IMR-90 (cell line): ENCODE results near the gene ARMH2. TPM values are rescaled to one million over a fixed set of nuclear protein-coding genes. Genes with fewer than 3 reads are reported as not detected.

Experiments
- ATAC-seq: fragments of 200-7000 bp; cut with Tn5 transposase; 2 replicates; pipeline ENCODE4 v1.9.1; 2020; ENCODE audit warnings: low read depth, mild to moderate bottlenecking, moderate library complexity
- BruUV-seq: library from RNA; stranded (reverse); fragments of 400-500 nt; replicated peaks from 2 replicates; lab custom pipeline; 2021; lab: Mats Ljungman, UMichigan
- CTCF ChIA-PET: fragments of 300-600 bp; formaldehyde crosslinking; extraction: SDS; loops from one replicate; lab custom pipeline; 2021; ENCODE audit warnings: antibody characterized with exemption; lab: Yijun Ruan, JAX
- POLR2A ChIA-PET: fragments of 300-600 bp; sonication (Branson Sonifier 250); formaldehyde crosslinking; loops from one replicate; lab custom pipeline; 2022; ENCODE audit warnings: antibody characterized with exemption; ENCODE audit not compliant: unreplicated experiment; lab: Charles Lee
- DNase-seq: peaks from one replicate; pipeline ENCODE4 v3.0.0; 2013
- H2AFZ ChIP-seq: replicated peaks from 2 replicates; pipeline ENCODE3; 2013; ENCODE audit warnings: low read length, mild to moderate bottlenecking; ENCODE audit not compliant: poor library complexity
- H2AK5ac ChIP-seq: 2 replicates; pipeline ENCODE4 v1.6.1; 2013; ENCODE audit warnings: low read depth, low read length, inconsistent platforms
- H2AK9ac ChIP-seq: replicated peaks from 2 replicates; pipeline ENCODE3; 2013; ENCODE audit warnings: mild to moderate bottlenecking, low read depth, low read length, moderate library complexity; ENCODE audit not compliant: poor library complexity
- H2BK120ac ChIP-seq: 2 replicates; pipeline ENCODE4 v1.6.1; 2013; ENCODE audit warnings: low read depth, low read length, inconsistent platforms
- H2BK15ac ChIP-seq: 3 replicates; pipeline ENCODE4 v1.6.1; 2013; ENCODE audit warnings: low read depth, low read length, inconsistent platforms
- H2BK20ac ChIP-seq: 2 replicates; pipeline ENCODE4 v1.6.1; 2013; ENCODE audit warnings: low read depth, mild to moderate bottlenecking, inconsistent platforms, low read length, moderate library complexity
- H2BK5ac ChIP-seq: 2 replicates; pipeline ENCODE4 v1.6.1; 2013; ENCODE audit warnings: mild to moderate bottlenecking, low read depth, low read length, inconsistent platforms; ENCODE audit not compliant: poor library complexity, severe bottlenecking
- H3K14ac ChIP-seq: replicated peaks from 2 replicates; pipeline ENCODE4 v1.6.1; 2013; ENCODE audit warnings: low read depth, low read length, inconsistent platforms
- H3K18ac ChIP-seq: 2 replicates; pipeline ENCODE4 v1.6.1; 2013; ENCODE audit warnings: low read depth, low read length, control low read depth
- H3K23ac ChIP-seq: 2 replicates; pipeline ENCODE4 v1.6.1; 2013; ENCODE audit warnings: low read depth, low read length, inconsistent platforms
- H3K27ac ChIP-seq: 2 replicates; pipeline ENCODE4 v1.5.1; 2013; ENCODE audit warnings: mild to moderate bottlenecking, control low read depth, low read length; ENCODE audit not compliant: insufficient read depth
- H3K27me3 ChIP-seq: 2 replicates; pipeline ENCODE4 v1.6.1; 2013; ENCODE audit warnings: low read length; ENCODE audit not compliant: control insufficient read depth, insufficient read depth
- H3K36me3 ChIP-seq: 2 replicates; pipeline ENCODE4 v1.6.1; 2013; ENCODE audit warnings: low read length, mixed read lengths; ENCODE audit not compliant: control insufficient read depth, insufficient read depth
- H3K4ac ChIP-seq: 2 replicates; pipeline ENCODE4 v1.6.1; 2013; ENCODE audit warnings: low read depth, low read length, inconsistent platforms
- H3K4me1 ChIP-seq: 2 replicates; pipeline ENCODE4 v1.6.1; 2013; ENCODE audit warnings: low read length, mixed read lengths; ENCODE audit not compliant: control insufficient read depth, insufficient read depth
- H3K4me2 ChIP-seq: 2 replicates; pipeline ENCODE4 v1.6.1; 2013; ENCODE audit warnings: low read depth, mild to moderate bottlenecking, control low read depth, low read length, moderate library complexity
- H3K4me3 ChIP-seq: 2 replicates; pipeline ENCODE4 v1.5.1; 2013; ENCODE audit warnings: low read depth, mild to moderate bottlenecking, control low read depth, low read length, moderate library complexity; ENCODE audit not compliant: insufficient read depth
- H3K56ac ChIP-seq: 2 replicates; pipeline ENCODE4 v1.6.1; 2013; ENCODE audit warnings: low read length, inconsistent platforms; ENCODE audit not compliant: insufficient read depth; ENCODE audit errors: extremely low read depth
- H3K79me1 ChIP-seq, 2 experiments: 2 replicates each; pipeline ENCODE4 v1.6.1; 2013; ENCODE audit warnings: low read length in 2 of 2, inconsistent platforms in 1 of 2, low read depth in 1 of 2
- H3K9ac ChIP-seq: 2 replicates; pipeline ENCODE4 v1.6.1; 2013; ENCODE audit warnings: low read depth, low read length, control low read depth
- H3K9me1 ChIP-seq: 2 replicates; pipeline ENCODE4 v1.6.1; 2013; ENCODE audit warnings: low read length, inconsistent platforms; ENCODE audit not compliant: insufficient read depth
- H3K9me3 ChIP-seq: 2 replicates; pipeline ENCODE4 v1.6.1; 2013; ENCODE audit warnings: low read length; ENCODE audit not compliant: control insufficient read depth, insufficient read depth
- H4K20me1 ChIP-seq: 2 replicates; pipeline ENCODE4 v1.6.1; 2013; ENCODE audit warnings: low read length, inconsistent platforms; ENCODE audit not compliant: insufficient read depth
- H4K5ac ChIP-seq: 2 replicates; pipeline ENCODE4 v1.6.1; 2013; ENCODE audit warnings: mild to moderate bottlenecking, low read depth, low read length, control low read depth
- H4K8ac ChIP-seq, 2 experiments: 2 replicates each; pipeline ENCODE4 v1.6.1; 2013; ENCODE audit warnings: low read depth in 2 of 2, low read length in 2 of 2, control low read depth in 1 of 2, inconsistent platforms in 1 of 2
- H4K91ac ChIP-seq: 2 replicates; pipeline ENCODE4 v1.6.1; 2013; ENCODE audit warnings: low read depth, low read length, inconsistent platforms; ENCODE audit not compliant: insufficient read depth
- BHLHE40 ChIP-seq: fragments of 150-350 bp; IDR thresholded peaks from 2 replicates; pipeline ENCODE4 v1.6.1; 2016; ENCODE audit warnings: mild to moderate bottlenecking, low read depth, low read length
- CEBPB ChIP-seq: IDR thresholded peaks from 2 replicates; pipeline ENCODE4 v1.6.1; 2012; ENCODE audit warnings: low read depth, low read length, improper control_type of control experiment
- MAZ ChIP-seq: IDR thresholded peaks from 2 replicates; pipeline ENCODE4 v1.6.1; 2012; ENCODE audit warnings: low read depth, mild to moderate bottlenecking, low read length, improper control_type of control experiment, moderate library complexity, borderline replicate concordance
- MXI1 ChIP-seq: IDR thresholded peaks from 2 replicates; pipeline ENCODE4 v1.6.1; 2012; ENCODE audit warnings: low read depth, mild to moderate bottlenecking, low read length, moderate library complexity, borderline replicate concordance
- NFE2L2 ChIP-seq: fragments of 150-350 bp; IDR thresholded peaks from 2 replicates; pipeline ENCODE4 v1.6.1; 2016; ENCODE audit warnings: low read depth, mild to moderate bottlenecking, low read length
- POLR2A ChIP-seq: IDR thresholded peaks from 2 replicates; pipeline ENCODE4 v1.6.1; 2012; ENCODE audit warnings: mild to moderate bottlenecking, low read depth, low read length
- RAD21 ChIP-seq: IDR thresholded peaks from 2 replicates; pipeline ENCODE4 v1.6.1; 2012; ENCODE audit warnings: low read length, improper control_type of control experiment
- RCOR1 ChIP-seq: IDR thresholded peaks from 2 replicates; pipeline ENCODE4 v1.6.1; 2012; ENCODE audit warnings: mild to moderate bottlenecking, low read length, improper control_type of control experiment; ENCODE audit not compliant: insufficient replicate concordance
- RFX5 ChIP-seq: IDR thresholded peaks from 2 replicates; pipeline ENCODE4 v1.8.0; 2012; ENCODE audit warnings: low read depth, mild to moderate bottlenecking, low read length, moderate library complexity
- SMC3 ChIP-seq: fragments of 150-350 bp; IDR thresholded peaks from 2 replicates; pipeline ENCODE4 v1.6.1; 2016; ENCODE audit warnings: low read depth, mild to moderate bottlenecking, antibody characterized with exemption, low read length, moderate library complexity
- WGBS, 2 experiments: methylation state at CpG; one replicate each; pipeline versions ENCODE4 v1.1.5 to v1.1.7; 2013; ENCODE audit warnings: missing lambda C conversion rate in 2 of 2; ENCODE audit not compliant: insufficient read length in 1 of 2; ENCODE audit errors: extremely low coverage in 2 of 2; 5-methylcytosine and 5-hydroxymethylcytosine counted together
- dilution Hi-C: fragments of 300-500 bp; cut with HindIII; formaldehyde crosslinking; loops from one replicate; pipeline ENCODE4 v1.14.3; 2018; ENCODE audit warnings: low sequenced_read_pairs; ENCODE audit not compliant: unreplicated experiment
- in situ Hi-C: fragments of 300-500 bp; cut with MboI; formaldehyde crosslinking; loops from 3 replicates; pipeline ENCODE4 v1.14.3; 2019; ENCODE audit warnings: low sequenced_read_pairs, inconsistent platforms, mixed read lengths
- intact Hi-C: fragments of 100-400 bp; cut with micrococcal nuclease; formaldehyde crosslinking; loops from 2 replicates; pipeline ENCODE4 v1.10.0; 2022
- polyA plus RNA-seq, 3 experiments: library from polyadenylated mRNA; depleted of rRNA; stranded (reverse); fragments of >200 nt; gene quantifications; 2 replicates each; pipeline ENCODE4 v1.2.3, GENCODE V29; 2012; ENCODE audit warnings: low replicate concordance in 1 of 3
- total RNA-seq: library from RNA; depleted of rRNA; stranded (reverse); fragments of >200 nt; gene quantifications from 2 replicates; pipeline ENCODE4 v1.2.3, GENCODE V29; 2012
- TF ChIP-seq, protein P1 (sequence below): fragments of 150-350 bp; IDR thresholded peaks from 2 replicates; pipeline ENCODE4 v1.6.1; 2016; ENCODE audit warnings: low read depth, mild to moderate bottlenecking, low read length, moderate library complexity, borderline replicate concordance
- TF ChIP-seq, protein P2 (sequence below): fragments of 150-350 bp; IDR thresholded peaks from 2 replicates; pipeline ENCODE4 v1.6.1; 2017; ENCODE audit warnings: mild to moderate bottlenecking, antibody characterized with exemption, low read length, low read depth
- TF ChIP-seq, protein P3 (sequence below): conservative IDR thresholded peaks from 2 replicates; pipeline ENCODE4 v1.5.1; 2012; ENCODE audit warnings: mild to moderate bottlenecking, low read depth, low read length, improper control_type of control experiment

The ARMH2 gene
- total and polyA plus RNA-seq, 2 of the 4 experiments (the other 2 are of a cell fraction): not detected

DNA sequence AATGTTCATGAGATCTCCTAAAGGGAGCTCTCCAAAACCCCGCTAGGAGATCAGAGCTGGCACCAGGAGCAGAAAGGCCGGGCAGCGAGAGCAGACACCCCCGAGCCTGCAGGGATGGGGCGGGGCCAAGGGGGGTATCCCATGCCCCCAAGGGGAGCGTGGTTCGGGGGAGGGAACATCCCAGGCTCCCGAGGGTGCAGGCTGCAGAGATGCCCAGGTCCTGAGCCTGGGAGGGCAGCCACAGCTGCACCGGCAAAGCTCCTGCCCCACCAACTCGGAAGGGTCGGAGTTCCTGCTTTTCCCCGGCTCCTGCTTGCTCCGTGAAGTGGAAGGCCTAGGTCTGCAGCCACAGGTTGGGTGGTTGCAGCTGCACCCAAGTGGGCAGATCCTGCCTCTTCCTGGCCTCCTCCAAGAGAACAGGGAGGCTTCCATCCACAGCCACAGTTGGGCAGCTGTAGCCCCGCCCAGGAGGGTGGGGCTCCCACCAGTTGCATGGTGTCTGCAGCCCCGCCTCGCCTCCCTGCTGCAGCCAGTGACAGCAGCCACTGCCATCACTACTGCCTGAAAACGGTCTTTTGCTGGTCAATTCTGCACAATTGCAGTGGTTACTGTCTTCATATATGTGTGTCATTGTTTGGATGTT is 37.4 kb downstream of the ARMH2 start (continued):
- no peak for TF ChIP-seq POLR2A

DNA sequence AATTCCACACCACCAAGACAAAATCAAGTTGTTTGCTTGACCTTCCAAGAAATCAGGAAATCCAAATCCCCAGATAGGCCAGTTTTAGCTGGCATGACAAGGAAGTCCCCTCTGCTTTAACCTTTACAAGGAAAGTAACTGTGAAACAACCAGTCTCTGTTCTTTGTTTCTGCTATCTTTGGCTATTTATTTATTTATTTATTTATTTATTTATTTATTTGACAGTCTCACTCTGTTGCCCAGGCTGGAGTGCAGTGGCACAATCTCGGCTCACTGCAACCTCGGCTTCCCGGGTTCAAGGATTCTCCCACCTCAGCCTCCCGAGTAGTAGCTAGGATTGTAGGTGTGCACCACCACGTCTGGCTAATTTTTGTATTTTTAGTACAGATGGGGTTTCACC is 38.5 kb downstream of the ARMH2 start:
- BruUV-seq: no TSS peak
- no peaks in the 10 kb centered on the region for H3K27me3 ChIP-seq
- no peaks in the 10 kb centered on the region for H3K79me1 ChIP-seq
- H4K20me1 ChIP-seq: no peaks in the 10 kb centered on the region
- no peak overlapping the region for H3K9ac ChIP-seq
- no peak overlapping the region for H3K56ac ChIP-seq
- DNase-seq (no peak), ATAC-seq (no peak)
- no peak overlapping the region for H2AK9ac ChIP-seq
- H2AFZ ChIP-seq: no peak overlapping the region
- H2BK120ac ChIP-seq: no peak overlapping the region
- CTCF ChIA-PET: no interaction called here
- no CpG with 5 or more reads among the region's 5 CpGs for WGBS, 2 experiments
- H3K23ac ChIP-seq: no peak overlapping the region
- H4K8ac ChIP-seq: no peak overlapping the region
- H3K4ac ChIP-seq: no peak overlapping the region
- H3K4me1 ChIP-seq: no peaks in the 10 kb centered on the region; the same call in 1 of the 2 replicates
- H3K9me3 ChIP-seq: no peaks in the 10 kb centered on the region
- no peak overlapping the region for H3K18ac ChIP-seq
- H3K36me3 ChIP-seq: no peaks in the 10 kb centered on the region
- dilution Hi-C loops (no loop called here), intact Hi-C loops (loop anchor here (10.0 kb wide), 1 partner anchor 475 kb away; no protein-coding TSS in a partner anchor), in situ Hi-C loops (loop anchor here (5.0 kb wide), 1 partner anchor 178 kb away; no protein-coding TSS in a partner anchor)
- POLR2A ChIA-PET: no interaction called here
- H3K14ac ChIP-seq: no peak overlapping the region
- no peak overlapping the region for H4K5ac ChIP-seq
- no peak overlapping the region for H2BK15ac ChIP-seq
- no peak overlapping the region for H2AK5ac ChIP-seq
- H3K9me1 ChIP-seq: no peaks in the 10 kb centered on the region; the same call in 1 of the 2 replicates
- H3K27ac ChIP-seq: no peak overlapping the region
- no peak overlapping the region for H4K91ac ChIP-seq
- H2BK20ac ChIP-seq: no peak overlapping the region
- no peak overlapping the region for H3K4me3 ChIP-seq
- no peak overlapping the region for H2BK5ac ChIP-seq
- H3K4me2 ChIP-seq: no peak overlapping the region
- TF ChIP-seq RAD21 (no peak), NFE2L2 (no peak), RCOR1 (no peak), CEBPB (no peak), BHLHE40 (no peak), MXI1 (no peak), MAZ (no peak), RFX5 (no peak), POLR2A (no peak), SMC3 (no peak)
- TF ChIP-seq, protein P1, sequence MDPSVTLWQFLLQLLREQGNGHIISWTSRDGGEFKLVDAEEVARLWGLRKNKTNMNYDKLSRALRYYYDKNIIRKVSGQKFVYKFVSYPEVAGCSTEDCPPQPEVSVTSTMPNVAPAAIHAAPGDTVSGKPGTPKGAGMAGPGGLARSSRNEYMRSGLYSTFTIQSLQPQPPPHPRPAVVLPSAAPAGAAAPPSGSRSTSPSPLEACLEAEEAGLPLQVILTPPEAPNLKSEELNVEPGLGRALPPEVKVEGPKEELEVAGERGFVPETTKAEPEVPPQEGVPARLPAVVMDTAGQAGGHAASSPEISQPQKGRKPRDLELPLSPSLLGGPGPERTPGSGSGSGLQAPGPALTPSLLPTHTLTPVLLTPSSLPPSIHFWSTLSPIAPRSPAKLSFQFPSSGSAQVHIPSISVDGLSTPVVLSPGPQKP: no peak
- TF ChIP-seq, protein P2, sequence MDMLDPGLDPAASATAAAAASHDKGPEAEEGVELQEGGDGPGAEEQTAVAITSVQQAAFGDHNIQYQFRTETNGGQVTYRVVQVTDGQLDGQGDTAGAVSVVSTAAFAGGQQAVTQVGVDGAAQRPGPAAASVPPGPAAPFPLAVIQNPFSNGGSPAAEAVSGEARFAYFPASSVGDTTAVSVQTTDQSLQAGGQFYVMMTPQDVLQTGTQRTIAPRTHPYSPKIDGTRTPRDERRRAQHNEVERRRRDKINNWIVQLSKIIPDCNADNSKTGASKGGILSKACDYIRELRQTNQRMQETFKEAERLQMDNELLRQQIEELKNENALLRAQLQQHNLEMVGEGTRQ: no peak
- TF ChIP-seq, protein P3, sequence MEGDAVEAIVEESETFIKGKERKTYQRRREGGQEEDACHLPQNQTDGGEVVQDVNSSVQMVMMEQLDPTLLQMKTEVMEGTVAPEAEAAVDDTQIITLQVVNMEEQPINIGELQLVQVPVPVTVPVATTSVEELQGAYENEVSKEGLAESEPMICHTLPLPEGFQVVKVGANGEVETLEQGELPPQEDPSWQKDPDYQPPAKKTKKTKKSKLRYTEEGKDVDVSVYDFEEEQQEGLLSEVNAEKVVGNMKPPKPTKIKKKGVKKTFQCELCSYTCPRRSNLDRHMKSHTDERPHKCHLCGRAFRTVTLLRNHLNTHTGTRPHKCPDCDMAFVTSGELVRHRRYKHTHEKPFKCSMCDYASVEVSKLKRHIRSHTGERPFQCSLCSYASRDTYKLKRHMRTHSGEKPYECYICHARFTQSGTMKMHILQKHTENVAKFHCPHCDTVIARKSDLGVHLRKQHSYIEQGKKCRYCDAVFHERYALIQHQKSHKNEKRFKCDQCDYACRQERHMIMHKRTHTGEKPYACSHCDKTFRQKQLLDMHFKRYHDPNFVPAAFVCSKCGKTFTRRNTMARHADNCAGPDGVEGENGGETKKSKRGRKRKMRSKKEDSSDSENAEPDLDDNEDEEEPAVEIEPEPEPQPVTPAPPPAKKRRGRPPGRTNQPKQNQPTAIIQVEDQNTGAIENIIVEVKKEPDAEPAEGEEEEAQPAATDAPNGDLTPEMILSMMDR: no peak
